AG09319 (cell line): ENCODE results near the gene GATA3.

Experiments
- DNase-seq: peaks from one replicate; pipeline ENCODE4 v3.0.0-alpha.2; 2010; ENCODE audit warnings: low read depth; ENCODE audit errors: extremely low read depth
- CTCF ChIP-seq: IDR thresholded peaks from 2 replicates; pipeline ENCODE4 v1.5.1; 2011; ENCODE audit warnings: low read depth, mild to moderate bottlenecking, inconsistent platforms, low read length, moderate library complexity

GATA3 gene

GRCh38 chr10:8044908-8045725 is 9.4 kb upstream of the GATA3 start:
- TF ChIP-seq CTCF: no peak
- DNase-seq: no peak

GRCh38 chr10:8045726-8046494 is 8.6 kb upstream of the GATA3 start:
- TF ChIP-seq CTCF: no peak
- DNase-seq: no peak

GRCh38 chr10:8047452-8048280 is 6.8 kb upstream of the GATA3 start:
- DNase-seq: no peak
- no peak for TF ChIP-seq CTCF

- no peak for DNase-seq
These were observed 6.0 kb upstream of the GATA3 start for GRCh38 chr10:8048281-8049008.

GRCh38 chr10:8049045-8049864 is 5.2 kb upstream of the GATA3 start:
- no peak for TF ChIP-seq CTCF
- no peak for DNase-seq

More at GRCh38 chr10:8048281-8049008, 6.0 kb upstream of the GATA3 start:
- no peak for TF ChIP-seq CTCF

- TF ChIP-seq CTCF: no peak
- DNase-seq: no peak
These were observed 4.5 kb upstream of the GATA3 start for GRCh38 chr10:8049865-8050555.
